ENCODE results near the gene EML3. TPM values are rescaled to one million over a fixed set of nuclear protein-coding genes. Genes with fewer than 3 reads are reported as not detected.

The EML3 gene
- total and polyA plus RNA-seq, 2 of the 13 experiments (the other 11 are each of a cell fraction or from before 2014, with no cell fraction given), result 10.6 to 12.3 TPM

- no peak; the same call in 1 of the 2 replicates for TF ChIP-seq ZNF639 (CRISPR knock-in tag; conservative IDR thresholded peaks at IDR 0.05)
- no peak for TF ChIP-seq PBX2 (CRISPR knock-in tag; IDR thresholded peaks at IDR 0.05)
- TF ChIP-seq SRSF4 (IDR thresholded peaks at IDR 0.05; ENCODE audit: low read depth, low read length, poor library complexity, severe bottlenecking), result no peak
- no peak for TF ChIP-seq CREM (IDR thresholded peaks at IDR 0.05)
- no peak for TF ChIP-seq CREM (CRISPR knock-in tag; IDR thresholded peaks at IDR 0.05)
- no peak for TF ChIP-seq ZNF850 (CRISPR knock-in tag; conservative IDR thresholded peaks at IDR 0.05)
- TF ChIP-seq NR1H2 (CRISPR knock-in tag; IDR thresholded peaks at IDR 0.05; ENCODE audit: borderline replicate concordance, low read depth), result no peak; the same call in 1 of the 2 replicates
- no peak for TF ChIP-seq PLRG1 (conservative IDR thresholded peaks at IDR 0.05)
- TF ChIP-seq IKZF5 (CRISPR knock-in tag; IDR thresholded peaks at IDR 0.05), result peak; percentile 39; the same call in 1 of the 2 replicates
- TF ChIP-seq ZSCAN30 (CRISPR knock-in tag; IDR thresholded peaks at IDR 0.05), result no peak; the same call in 1 of the 2 replicates
- TF ChIP-seq ZFP36L2 (CRISPR knock-in tag; IDR thresholded peaks at IDR 0.05), result no peak
These were observed 11.0 kb downstream of the EML3 start, which contains the start of gene MTA2 (continued) for GRCh38 chr11:62601372-62602140.

Data from HepG2 (cell line).